Measurements from ENCODE around the gene PLXNB1.
A peak's percentile ranks its signal among the peaks of the same experiment; 100 is the strongest.
"Not testable (repeated sequence)": the region's sequence is repeated elsewhere in the genome, so short reads cannot be mapped to it uniquely, and the experiment has no call there.

The PLXNB1 gene

GRCh38 chr3:48405343-48405881, 24.5 kb downstream of the PLXNB1 start:
- DNase-seq = peak; percentile 44

GRCh38 chr3:48404440-48405342, 25.2 kb downstream of the PLXNB1 start:
- DNase-seq = peak; percentile 43

DNA sequence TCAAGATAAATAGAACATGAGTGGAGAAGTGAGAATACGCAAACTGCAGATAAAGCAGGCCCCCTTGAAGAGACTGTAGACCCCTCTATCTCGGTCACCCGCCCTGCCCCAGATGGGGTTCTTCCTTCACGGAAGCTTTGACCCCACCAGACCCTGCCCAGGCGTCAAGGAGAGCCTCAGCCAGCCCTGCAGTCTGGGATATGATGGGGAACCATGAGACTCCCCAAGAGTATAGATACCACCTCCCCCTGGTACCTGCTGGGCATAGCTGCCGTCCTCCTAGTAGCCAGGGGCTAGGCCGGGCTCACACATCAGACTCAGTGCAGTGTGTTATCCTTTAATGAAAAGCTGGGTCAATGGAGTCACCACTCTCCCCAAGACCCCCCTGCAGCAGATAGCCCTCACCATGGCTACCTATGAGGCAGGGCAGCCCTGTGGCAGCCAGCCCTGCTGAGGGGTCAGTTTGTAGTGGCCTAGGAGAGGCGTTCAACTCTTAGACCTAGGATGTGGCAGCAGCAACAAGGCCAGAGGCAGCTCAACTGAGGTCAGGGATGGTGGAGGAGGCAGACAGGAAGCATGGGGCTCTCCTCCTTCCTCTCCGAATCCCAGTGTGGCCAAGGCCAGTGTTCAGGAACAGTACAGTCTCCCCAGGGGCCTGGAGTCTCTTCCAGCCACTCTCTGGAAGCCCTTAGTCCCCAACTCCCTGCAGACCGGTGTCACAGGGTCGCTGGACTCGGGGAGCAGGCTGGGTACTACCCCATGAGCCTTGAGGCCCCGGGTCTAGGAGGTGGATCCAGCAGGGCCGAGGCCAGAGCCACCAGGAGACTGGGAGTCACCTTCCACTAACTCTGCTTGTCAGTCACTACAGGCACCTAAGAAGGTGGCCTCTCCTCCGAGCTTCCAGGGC, 26.1 kb downstream of the PLXNB1 start:
- peak; percentile 51 for DNase-seq

- DNase-seq = no peak
Measured at GRCh38 chr3:48402907-48403306, 27.0 kb downstream of the PLXNB1 start.

- DNase-seq = peak; percentile 43
Measured at GRCh38 chr3:48402281-48402732, 27.6 kb downstream of the PLXNB1 start.

DNA sequence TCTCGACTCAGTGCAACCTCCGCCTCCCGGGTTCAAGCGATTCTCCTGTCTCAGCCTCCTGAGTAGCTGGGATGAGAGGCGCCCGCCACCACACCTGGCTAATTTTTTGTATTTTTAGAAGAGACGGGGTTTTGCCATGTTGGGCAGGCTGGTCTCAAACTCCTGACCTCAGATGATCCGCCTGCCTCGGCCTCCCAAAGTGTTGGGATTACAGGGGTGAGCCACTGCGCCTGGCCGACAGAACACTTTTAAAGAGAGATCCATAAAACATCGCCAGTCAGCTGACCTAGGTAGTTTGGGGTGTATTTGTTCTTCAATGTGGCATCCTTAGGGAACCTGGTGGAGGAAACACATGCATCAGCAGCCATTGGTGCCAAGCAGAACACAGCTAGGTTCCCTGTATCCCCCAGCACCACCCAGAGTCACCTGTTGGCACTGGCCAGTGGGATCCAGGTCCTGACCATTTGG, 28.4 kb downstream of the PLXNB1 start:
- not testable (repeated sequence) for DNase-seq

DNA sequence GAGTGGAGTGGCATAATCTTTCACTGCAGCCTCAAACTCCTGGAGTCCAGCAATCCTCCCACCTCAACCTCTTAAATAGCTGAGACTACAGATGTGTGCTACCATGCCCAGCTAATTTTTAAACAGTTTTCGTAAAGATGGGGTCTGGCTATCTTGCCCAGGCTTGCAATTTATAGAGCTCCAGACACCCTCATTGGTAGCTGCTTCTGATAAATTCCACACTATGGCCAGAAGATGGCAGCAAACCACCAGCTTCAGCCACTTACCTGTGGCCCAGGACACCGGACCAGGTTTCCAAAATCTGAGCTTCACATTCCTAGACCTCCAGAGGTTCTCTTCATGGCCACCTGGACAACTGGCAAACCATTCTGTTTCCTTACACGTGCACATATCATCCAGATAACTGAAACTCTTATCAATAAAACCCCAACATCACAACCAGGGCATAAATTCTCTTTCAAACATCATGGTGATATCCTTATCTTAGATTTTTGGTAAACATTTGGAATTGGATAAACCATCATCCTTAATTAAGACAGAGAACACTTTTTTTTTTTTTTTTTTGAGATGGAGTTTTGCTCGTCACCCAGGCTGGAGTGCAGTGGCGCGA, 29.0 kb downstream of the PLXNB1 start:
- DNase-seq = peak; percentile 69

- DNase-seq = no peak
Measured at GRCh38 chr3:48399387-48400172, 30.3 kb downstream of the PLXNB1 start.

DNA sequence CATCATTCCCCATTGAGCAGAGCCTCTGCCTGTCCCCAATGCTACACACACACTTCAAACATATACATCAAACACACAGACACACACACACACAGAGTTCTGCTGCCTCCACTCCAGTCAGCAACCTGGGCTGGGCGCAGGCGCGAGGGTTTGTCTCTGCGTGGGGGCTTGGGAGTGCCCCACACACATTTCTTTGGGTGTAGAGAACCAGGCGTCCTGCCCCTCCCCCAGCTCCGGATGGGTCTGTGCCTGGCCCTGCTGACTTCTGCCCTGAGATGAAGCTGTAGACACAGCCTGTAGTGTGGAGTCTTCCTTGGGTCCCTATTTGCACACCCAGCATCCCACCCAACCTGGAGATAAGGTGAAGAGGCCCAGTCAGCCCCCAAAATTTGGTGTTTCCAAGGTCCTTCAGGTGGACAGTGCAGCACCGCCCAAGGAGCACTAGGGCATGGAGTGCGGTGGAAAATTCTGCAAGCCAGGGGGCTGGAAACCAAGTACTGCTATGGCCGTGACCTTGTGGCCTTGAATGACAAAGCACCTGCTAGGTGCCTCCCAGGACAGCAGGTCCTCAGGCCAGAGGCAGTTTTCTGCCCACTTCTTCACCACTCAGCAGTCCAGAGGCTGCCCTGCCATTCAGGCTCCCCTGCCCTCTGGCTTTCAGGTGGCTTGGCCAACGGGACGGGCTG, 31.0 kb downstream of the PLXNB1 start:
- no peak for DNase-seq

GRCh38 chr3:48397767-48398681, 31.9 kb downstream of the PLXNB1 start:
- DNase-seq = no peak

DNA sequence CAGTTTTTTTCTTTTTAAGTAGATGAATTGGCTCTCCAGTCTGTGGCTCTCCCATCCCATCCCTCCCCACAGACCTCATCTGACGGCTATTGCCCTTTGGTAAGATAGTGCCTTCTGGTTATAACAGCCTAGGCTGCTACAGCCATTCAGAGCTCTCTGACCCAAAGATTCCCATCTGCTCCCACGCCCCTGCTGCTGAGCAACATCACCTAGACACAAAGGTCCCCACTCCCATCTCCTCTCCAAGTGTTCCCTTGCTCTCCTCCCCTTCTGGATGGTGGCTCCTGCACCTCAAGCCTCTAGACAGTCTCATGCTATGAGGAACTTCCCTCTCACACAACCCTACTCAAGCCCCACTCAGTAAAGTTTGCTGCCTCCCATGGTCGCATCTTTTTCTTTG, 34.2 kb downstream of the PLXNB1 start:
- no peak for DNase-seq

- DNase-seq = no peak
Measured at GRCh38 chr3:48394391-48394790, 35.5 kb downstream of the PLXNB1 start.

DNA sequence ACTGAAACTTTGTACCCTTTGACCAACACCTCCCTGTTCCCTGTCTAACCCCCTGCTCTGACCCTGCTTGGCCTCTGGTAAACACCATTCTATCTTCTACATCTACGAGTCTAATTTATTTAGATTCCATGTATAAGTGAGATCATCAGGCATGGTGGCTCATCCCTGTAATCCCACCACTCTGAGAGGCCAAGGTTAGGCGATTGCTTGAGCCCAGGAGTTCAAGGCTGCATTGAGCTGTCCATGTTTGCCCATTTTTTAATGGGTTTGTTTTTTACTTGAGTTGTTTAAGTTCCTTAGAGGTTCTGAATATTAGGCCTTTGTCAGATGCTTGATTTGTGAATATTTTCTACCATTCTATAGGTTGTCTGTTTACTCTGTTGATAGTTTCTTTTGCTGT, 40.9 kb downstream of the PLXNB1 start:
- no peak for DNase-seq

DNA sequence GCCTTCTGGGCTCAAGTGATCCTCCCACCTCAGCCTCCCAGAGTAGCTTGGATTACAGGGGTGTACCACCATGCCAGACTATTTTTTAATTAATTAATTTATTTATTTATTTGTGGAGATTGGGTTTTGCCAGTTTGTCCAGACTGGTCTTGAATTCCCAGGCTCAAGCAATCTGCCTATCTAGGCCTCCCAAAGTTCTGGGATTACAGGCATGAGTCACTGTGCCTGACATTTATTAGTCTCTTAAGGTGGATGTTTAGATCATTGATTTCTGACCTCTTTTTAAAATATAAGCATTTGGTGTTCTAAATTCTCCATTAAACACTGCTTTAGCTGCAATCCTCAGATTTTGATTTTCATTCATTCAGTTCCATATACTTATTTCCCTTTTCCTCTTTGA, 42.3 kb downstream of the PLXNB1 start:
- no peak for DNase-seq

DNA sequence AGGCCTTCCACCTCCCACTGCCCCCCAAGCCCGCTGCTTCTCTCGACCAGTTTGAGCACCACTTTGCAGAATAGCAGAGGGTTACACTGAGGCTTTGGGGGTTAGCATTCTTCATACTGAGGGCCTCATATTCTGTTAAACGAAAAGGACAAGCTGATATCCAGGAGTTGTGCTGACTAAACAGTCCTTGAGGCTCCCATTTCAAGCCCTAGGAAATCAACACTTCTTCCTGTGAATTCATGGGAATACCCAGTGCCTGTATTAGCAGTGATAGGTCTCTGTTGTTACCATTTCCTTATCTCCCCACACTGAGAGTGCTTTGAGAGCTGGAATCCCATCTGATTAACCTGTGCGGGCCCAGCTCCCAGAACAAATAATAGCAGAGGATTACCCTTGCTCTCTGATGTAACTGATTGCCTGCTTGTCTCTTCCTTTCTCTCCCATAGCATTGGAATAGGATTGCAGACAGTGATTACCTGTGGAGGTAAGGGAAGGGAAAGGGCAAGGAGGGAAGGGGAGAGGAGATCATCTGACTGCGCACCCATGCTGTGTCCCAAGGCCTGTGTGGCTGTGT, 56.9 kb downstream of the PLXNB1 start:
- no peak for DNase-seq

- no peak for DNase-seq
Measured at GRCh38 chr3:48372377-48372770, 57.5 kb downstream of the PLXNB1 start.

DNA sequence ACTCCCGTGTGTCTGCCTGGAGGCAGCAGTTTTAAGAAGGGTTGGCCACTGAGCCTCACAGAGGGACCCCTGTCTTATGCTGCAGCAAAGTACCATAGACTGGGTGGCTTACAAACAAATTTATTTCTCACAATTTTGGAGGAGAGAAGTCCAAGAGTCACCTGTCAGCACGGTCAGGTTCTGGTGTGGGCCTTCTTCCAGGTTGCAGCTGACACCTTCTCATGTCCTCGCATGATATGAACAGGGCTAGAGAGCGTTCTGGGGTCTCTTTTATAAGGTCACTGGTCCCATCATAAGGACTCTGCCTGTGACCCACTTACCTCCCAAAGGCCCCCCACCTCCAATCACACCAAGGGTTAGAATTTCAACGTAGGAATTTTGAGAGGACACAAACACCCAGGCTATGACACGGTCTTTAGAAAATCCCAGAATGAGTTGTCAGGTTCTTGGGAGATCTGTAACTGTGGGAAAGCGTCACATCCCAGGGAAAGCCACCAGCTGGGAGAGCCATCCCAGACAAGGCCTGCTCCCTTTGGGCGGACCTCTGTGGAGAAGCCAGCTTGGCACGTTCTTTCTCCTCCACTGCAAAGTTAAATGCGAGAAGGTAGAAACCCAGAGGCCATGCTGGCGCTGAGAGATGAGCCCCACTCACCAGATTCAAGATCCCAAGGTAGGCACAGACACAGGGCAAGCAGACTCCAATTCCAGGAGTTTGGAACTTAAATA, 58.1 kb downstream of the PLXNB1 start, which contains the start of gene FBXW12:
TSS of gene FBXW12 (plus strand) at position 569 of the 726 bp plus-strand sequence. CDS start 549 bp downstream, outside the sequence.
- no peak for DNase-seq

- DNase-seq = no peak
Measured at GRCh38 chr3:48370333-48370713, 59.6 kb downstream of the PLXNB1 start.

Measured in islet precursor cell (in vitro differentiated cells).